Activated T-helper 1 cell treated with Interleukin-2 at 50 U/mL for 16 hours (primary cell): ENCODE data around the gene FAM153A.
"Not testable (repeated sequence)": the region's sequence is repeated elsewhere in the genome, so short reads cannot be mapped to it uniquely, and the experiment has no call there.

ENCODE experiments used
- DNase-seq: peaks from one replicate; pipeline ENCODE4 v3.0.0-alpha.2; 2020; ENCODE audit warnings: low read depth

The FAM153A gene

GRCh38 chr5:177782792-177783633 is at the start of gene FAM153A:
Gene FAM153A, minus strand, starts transcription at chr5:177782899.
- not testable (repeated sequence) for DNase-seq

- DNase-seq = not testable (repeated sequence)
Measured at GRCh38 chr5:177832287-177832686, 49.6 kb upstream of the FAM153A start.

DNA sequence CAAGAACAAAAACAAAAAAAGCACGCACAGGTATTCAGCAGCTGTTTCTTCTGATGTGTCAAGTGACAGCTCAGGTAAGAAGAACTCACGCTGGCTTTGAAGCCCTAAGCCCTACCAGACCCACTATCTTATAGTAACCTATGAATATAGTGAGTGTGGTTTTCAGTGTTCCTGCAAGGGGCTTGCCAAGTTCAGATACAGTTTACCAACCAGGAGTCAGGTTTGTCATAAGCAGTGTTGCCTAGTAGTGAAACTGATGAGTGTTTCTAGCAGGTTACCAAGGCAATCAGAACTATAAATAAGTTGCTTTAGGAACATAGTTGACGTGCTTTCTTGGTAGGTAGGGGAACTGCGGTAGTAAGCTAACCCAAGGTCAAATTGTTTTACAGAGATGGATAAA is 43.4 kb upstream of the FAM153A start:
- not testable (repeated sequence) for DNase-seq

GRCh38 chr5:177824776-177825175 is 42.1 kb upstream of the FAM153A start:
- DNase-seq = not testable (repeated sequence)

GRCh38 chr5:177822489-177822888 is 39.8 kb upstream of the FAM153A start:
- DNase-seq = not testable (repeated sequence)

- not testable (repeated sequence) for DNase-seq
Measured at GRCh38 chr5:177819664-177820063, 37.0 kb upstream of the FAM153A start.

GRCh38 chr5:177812814-177813425 is 30.2 kb upstream of the FAM153A start:
- DNase-seq = not testable (repeated sequence)

DNA sequence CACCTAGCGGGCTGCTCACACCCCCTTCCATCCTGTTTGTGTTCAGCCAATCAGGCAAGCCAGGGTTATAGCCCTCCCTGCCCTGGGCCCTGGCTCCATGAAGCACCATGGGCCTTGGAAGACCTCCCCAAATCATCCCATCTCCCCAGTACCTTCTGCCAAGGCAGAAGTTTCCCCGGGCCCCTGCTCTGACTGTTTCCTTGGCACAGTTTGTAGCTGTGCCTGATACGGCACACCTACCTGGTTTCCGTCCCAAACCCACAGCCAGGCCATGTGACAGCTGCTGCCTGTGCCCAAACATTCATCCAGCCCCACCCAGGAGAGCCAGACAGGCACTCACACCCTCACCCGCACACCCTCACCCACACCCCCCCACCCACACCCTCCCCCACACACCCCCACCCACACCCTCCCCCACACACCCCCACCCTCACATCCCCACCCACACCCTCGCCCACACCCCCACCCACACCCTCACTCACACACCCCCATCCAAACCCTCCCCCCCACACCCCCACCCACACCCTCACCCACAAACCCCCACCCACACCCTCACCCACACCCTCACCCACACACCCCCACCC is 29.6 kb upstream of the FAM153A start:
- DNase-seq = peak; percentile 22

DNA sequence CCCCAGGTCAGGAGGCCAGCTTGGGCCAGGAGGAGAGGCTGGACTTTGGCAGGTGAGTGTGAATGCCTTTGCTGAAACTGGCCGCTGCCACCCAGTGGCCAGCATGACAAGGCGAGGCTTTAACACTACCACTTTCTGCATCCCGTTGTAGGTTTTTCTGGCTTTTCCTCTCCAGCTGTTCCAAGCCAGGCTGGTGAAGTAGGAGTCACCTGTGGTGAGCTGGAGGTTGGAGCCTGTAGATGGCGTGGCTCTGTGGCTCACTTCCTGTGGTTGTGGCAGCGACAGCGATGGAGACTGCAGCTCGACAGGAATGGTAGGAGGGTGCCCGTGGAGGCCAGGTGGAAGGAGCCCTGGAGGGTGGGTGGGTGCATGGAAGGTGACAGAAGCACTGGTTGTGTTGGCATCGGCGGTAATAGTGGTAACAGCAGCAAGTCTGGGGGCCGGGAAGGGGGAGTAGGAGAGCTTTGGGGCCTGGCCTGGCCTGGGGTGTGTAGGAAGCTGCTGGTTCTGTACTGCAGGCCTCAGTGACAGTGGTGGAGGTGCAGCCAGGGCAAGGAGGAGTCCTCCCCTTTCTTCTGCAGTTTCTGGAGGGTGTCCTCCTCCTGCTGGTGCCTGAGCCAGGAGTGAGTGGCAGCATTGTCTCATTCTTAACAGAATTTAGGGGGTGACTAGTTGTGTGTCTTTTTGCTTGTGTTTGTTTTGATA is 26.7 kb upstream of the FAM153A start:
- DNase-seq = peak; percentile 17

GRCh38 chr5:177808420-177808819 is 25.7 kb upstream of the FAM153A start:
- DNase-seq = not testable (repeated sequence)

GRCh38 chr5:177807265-177807664 is 24.6 kb upstream of the FAM153A start:
- DNase-seq = not testable (repeated sequence)

GRCh38 chr5:177801427-177801826 is 18.7 kb upstream of the FAM153A start:
- not testable (repeated sequence) for DNase-seq

DNA sequence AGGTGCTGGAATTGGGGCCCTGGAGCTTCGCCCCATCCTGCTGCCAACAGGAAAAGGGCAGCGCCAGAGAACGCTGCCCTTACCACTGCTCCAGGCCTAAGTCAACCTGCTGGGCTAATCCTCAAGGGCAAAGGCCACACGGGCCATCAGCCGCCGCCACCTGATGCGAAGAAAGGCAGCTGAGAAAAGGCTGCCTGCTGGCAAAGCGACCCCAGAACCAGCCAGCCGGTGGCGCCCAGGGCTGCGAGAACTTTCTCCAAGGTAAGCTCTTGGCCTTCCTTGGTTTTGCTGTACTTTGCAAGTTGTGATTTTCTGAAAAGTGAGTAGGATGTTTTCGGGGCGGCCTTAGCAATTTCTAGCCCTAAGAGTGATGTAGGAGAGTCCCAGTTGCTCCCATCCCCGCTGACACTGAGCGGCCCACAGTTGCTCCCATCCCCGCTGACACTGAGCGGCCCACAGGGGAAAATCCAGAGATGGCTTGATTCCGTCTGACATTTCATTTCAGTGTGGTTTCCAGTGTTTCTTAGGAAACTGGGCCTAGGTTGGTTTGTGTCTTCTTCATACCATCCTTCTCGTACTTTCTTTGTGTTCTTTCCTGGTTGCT is 15.6 kb upstream of the FAM153A start:
- DNase-seq = not testable (repeated sequence)

DNA sequence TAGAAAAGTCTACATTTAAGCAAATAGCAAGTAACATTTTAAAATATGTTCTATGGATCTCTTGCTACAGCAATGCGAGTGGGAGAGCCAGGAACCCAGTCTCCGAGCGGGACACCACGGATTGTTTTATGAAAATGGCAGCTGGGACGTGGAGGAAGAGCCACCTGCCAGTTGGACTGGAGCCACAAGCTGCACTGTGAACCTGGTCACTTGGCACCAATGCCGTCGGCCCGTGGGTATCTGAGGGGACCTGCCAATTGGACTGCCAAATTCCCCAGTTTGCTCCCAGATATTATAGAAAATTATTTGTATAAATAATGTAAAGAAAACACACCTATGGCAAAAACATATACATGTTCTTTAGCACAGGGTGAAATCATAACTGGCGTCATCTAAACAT is 10.6 kb upstream of the FAM153A start:
- DNase-seq = not testable (repeated sequence)

GRCh38 chr5:177791649-177792048 is 8.9 kb upstream of the FAM153A start:
- not testable (repeated sequence) for DNase-seq

- DNase-seq = not testable (repeated sequence)
Measured at GRCh38 chr5:177782169-177782568, 530 bp downstream of the FAM153A start.

GRCh38 chr5:177771206-177771605 is 11.5 kb downstream of the FAM153A start:
- DNase-seq = not testable (repeated sequence)

DNA sequence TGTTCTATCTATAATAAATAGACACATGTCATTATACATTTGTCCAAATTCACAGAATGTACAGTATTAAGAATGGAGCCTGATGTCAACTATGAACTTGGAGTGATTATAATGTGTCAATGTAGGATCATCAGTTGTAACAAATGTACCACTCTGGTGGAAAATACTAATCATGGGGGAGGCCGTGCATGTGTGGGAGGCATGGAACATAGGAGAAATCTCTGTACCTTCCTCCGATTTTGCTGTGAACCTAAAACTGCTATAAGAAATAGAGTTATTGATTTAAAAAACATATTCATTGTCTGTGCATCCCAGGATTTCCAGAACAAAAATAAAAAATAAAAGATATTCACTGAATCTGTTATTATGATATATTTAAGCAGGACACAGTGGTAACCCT is 12.1 kb downstream of the FAM153A start:
- not testable (repeated sequence) for DNase-seq

- not testable (repeated sequence) for DNase-seq
Measured at GRCh38 chr5:177763737-177764508, 18.8 kb downstream of the FAM153A start.

GRCh38 chr5:177760954-177761353 is 21.7 kb downstream of the FAM153A start:
- DNase-seq = not testable (repeated sequence)

GRCh38 chr5:177747354-177747753 is 35.3 kb downstream of the FAM153A start:
- not testable (repeated sequence) for DNase-seq
